Esophagus (tissue), 2 donors: ENCODE measurements around the gene IFNA1. TPM values are rescaled to one million over a fixed set of nuclear protein-coding genes. Genes with fewer than 3 reads are reported as not detected.

Experiments
- H3K27ac ChIP-seq, 2 donors: one replicate each; pipeline ENCODE4 v1.5.1; 2013; ENCODE audit warnings: low read depth in 2 of 2, mild to moderate bottlenecking in 2 of 2, inconsistent platforms in 1 of 2, low read length in 1 of 2, moderate library complexity in 1 of 2
- H3K27me3 ChIP-seq, 2 donors: one replicate each; pipeline ENCODE4 v1.6.1; 2013; ENCODE audit warnings: low read length in 2 of 2, control low read depth in 1 of 2, mild to moderate bottlenecking in 1 of 2; ENCODE audit not compliant: insufficient read depth in 2 of 2, control insufficient read depth in 1 of 2
- H3K36me3 ChIP-seq, 2 donors: one replicate each; pipeline ENCODE4 v1.6.1; 2013; ENCODE audit warnings: low read length in 1 of 2; ENCODE audit not compliant: control insufficient read depth in 2 of 2, insufficient read depth in 2 of 2
- H3K4me1 ChIP-seq, 2 donors: one replicate each; pipeline ENCODE4 v1.6.1; 2013; ENCODE audit warnings: low read length in 1 of 2; ENCODE audit not compliant: control insufficient read depth in 2 of 2, insufficient read depth in 2 of 2
- H3K4me3 ChIP-seq, 2 donors: one replicate each; pipeline ENCODE4 v1.5.1; 2013; ENCODE audit warnings: low read length in 2 of 2, mild to moderate bottlenecking in 2 of 2, low read depth in 1 of 2, moderate library complexity in 1 of 2
- H3K9me3 ChIP-seq, 2 donors: one replicate each; pipeline ENCODE4 v1.6.1; 2013; ENCODE audit warnings: mild to moderate bottlenecking in 2 of 2, low read depth in 1 of 2, low read length in 1 of 2, moderate library complexity in 1 of 2; ENCODE audit not compliant: control insufficient read depth in 2 of 2, insufficient read depth in 1 of 2
- WGBS, 2 donors: extraction: QIAGEN DNeasy Blood & Tissue Kit; methylation state at CpG; one replicate each; pipeline ENCODE4 v1.1.7; 2013; 5-methylcytosine and 5-hydroxymethylcytosine counted together
- polyA plus RNA-seq, 2 donors: library from polyadenylated mRNA; stranded (reverse); fragments of 200-250 nt; gene quantifications; one replicate each; pipeline ENCODE4 v1.2.3, GENCODE V29; 2013
- donor health status: healthy with polysubstance abuse.
- donor health status: Bipolar disorder and iron deficiency.

The IFNA1 gene
- polyA plus RNA-seq, 2 donors = not detected

- Histone ChIP-seq H3K27me3 (no peaks in the 10 kb centered on the region), H3K4me3 (no peak overlapping the region), H3K9me3 (no peaks in the 10 kb centered on the region), H3K4me1 (no peaks in the 10 kb centered on the region), H3K27ac (no peak overlapping the region), H3K36me3 (no peaks in the 10 kb centered on the region)
- 85% methylated on average over 5 of the region's 5 CpGs for WGBS, 2 donors
Measured at GRCh38 chr9:21470126-21470525, 29.9 kb downstream of the IFNA1 start.

GRCh38 chr9:21473236-21473635 lies 33.0 kb downstream of the IFNA1 start:
- 90 to 92% methylated on average over 3 of the region's 3 CpGs for WGBS, 2 donors
- H3K4me3 ChIP-seq = no peak overlapping the region
- no peak overlapping the region for H3K27ac ChIP-seq
- no peaks in the 10 kb centered on the region for H3K4me1 ChIP-seq
- H3K9me3 ChIP-seq = no peaks in the 10 kb centered on the region
- no peaks in the 10 kb centered on the region for H3K27me3 ChIP-seq
- H3K36me3 ChIP-seq = no peaks in the 10 kb centered on the region

- Histone ChIP-seq H3K27ac (no peak overlapping the region), H3K4me3 (no peak overlapping the region), H3K4me1 (no peaks in the 10 kb centered on the region), H3K27me3 (no peaks in the 10 kb centered on the region), H3K9me3 (no peaks in the 10 kb centered on the region), H3K36me3 (peaks cover 0 to 4% of the 10 kb centered on the region in 2 donors)
- WGBS, 2 donors = 79 to 86% methylated on average over 2 of the region's 2 CpGs
Measured at GRCh38 chr9:21477466-21477865, 37.2 kb downstream of the IFNA1 start.

- Histone ChIP-seq H3K4me3 (no peak overlapping the region), H3K27me3 (no peaks in the 10 kb centered on the region), H3K9me3 (no peaks in the 10 kb centered on the region), H3K4me1 (no peaks in the 10 kb centered on the region), H3K36me3 (peaks cover 0 to 4% of the 10 kb centered on the region in 2 donors), H3K27ac (no peak overlapping the region)
- WGBS, 2 donors = 74 to 77% methylated on average over 8 of the region's 8 CpGs
Measured at GRCh38 chr9:21479152-21479702, 39.0 kb downstream of the IFNA1 start.

GRCh38 chr9:21481470-21482056 lies 41.3 kb downstream of the IFNA1 start:
- no peak overlapping the region for H3K4me3 ChIP-seq
- 20 to 27% methylated on average over 1 of the region's 1 CpG for WGBS, 2 donors
- H3K36me3 ChIP-seq = peaks cover 0 to 4% of the 10 kb centered on the region in 2 donors
- no peaks in the 10 kb centered on the region for H3K4me1 ChIP-seq
- H3K27ac ChIP-seq = no peak overlapping the region
- H3K27me3 ChIP-seq = no peaks in the 10 kb centered on the region
- H3K9me3 ChIP-seq = no peaks in the 10 kb centered on the region

- no peak within 1 kb of the TSS for H3K4me3 ChIP-seq
- H3K9me3 ChIP-seq = no peaks in the 10 kb centered on the region
- peaks cover 0 to 4% of the 10 kb centered on the region in 2 donors for H3K36me3 ChIP-seq
- 94 to 95% methylated on average over 2 of the region's 2 CpGs for WGBS, 2 donors
- no peak within 1 kb of the TSS for H3K27ac ChIP-seq
- H3K27me3 ChIP-seq = no peaks in the 10 kb centered on the region
- H3K4me1 ChIP-seq = no peaks in the 10 kb centered on the region
Measured at GRCh38 chr9:21482213-21482612, 42.0 kb downstream of the IFNA1 start, which contains the start of gene IFNE. TSS of gene IFNE (minus strand) at chr9:21482313. CDS start at chr9:21481694, 619 bp downstream.

Other genes with a start within 250 kb of the IFNA1 start
- not detected for gene IFNA7, start 238.2 kb upstream of the IFNA1 start, polyA plus RNA-seq
- gene IFNA10, start 233.3 kb upstream of the IFNA1 start, polyA plus RNA-seq = not detected
- gene IFNA16, start 223.1 kb upstream of the IFNA1 start, polyA plus RNA-seq = not detected
- gene IFNA17, start 212.2 kb upstream of the IFNA1 start, polyA plus RNA-seq = not detected
- gene IFNA14, start 200.4 kb upstream of the IFNA1 start, polyA plus RNA-seq = not detected
- under 1 TPM in 1 of 2 donors, not detected in 1; 0.04 TPM for gene IFNA5, start 135.1 kb upstream of the IFNA1 start, polyA plus RNA-seq
- gene KLHL9, start 105.0 kb upstream of the IFNA1 start, polyA plus RNA-seq = 1 to 10 TPM; 5.0 to 5.9 TPM
- not detected for gene IFNA6, start 89.6 kb upstream of the IFNA1 start, polyA plus RNA-seq
- gene IFNA13, start 72.4 kb upstream of the IFNA1 start, polyA plus RNA-seq = not detected
- not detected for gene IFNA2, start 55.0 kb upstream of the IFNA1 start, polyA plus RNA-seq
- not detected for gene IFNA8, start 31.3 kb upstream of the IFNA1 start, polyA plus RNA-seq
- gene IFNE, start 41.9 kb downstream of the IFNA1 start, polyA plus RNA-seq = 1 to 10 TPM in 1 of 2 donors, under 1 TPM in 1; 0.33 to 2.0 TPM